HG03460 (cell line): Measurements from ENCODE around the gene ASB15.
"Not testable (repeated sequence)": the region's sequence is repeated elsewhere in the genome, so short reads cannot be mapped to it uniquely, and the experiment has no call there.

Experiments
- ATAC-seq: cut with Tn5 transposase; IDR thresholded peaks from one replicate; pipeline ENCODE4 v1.9.1; 2021; ENCODE audit not compliant: unreplicated experiment

The ASB15 gene

DNA sequence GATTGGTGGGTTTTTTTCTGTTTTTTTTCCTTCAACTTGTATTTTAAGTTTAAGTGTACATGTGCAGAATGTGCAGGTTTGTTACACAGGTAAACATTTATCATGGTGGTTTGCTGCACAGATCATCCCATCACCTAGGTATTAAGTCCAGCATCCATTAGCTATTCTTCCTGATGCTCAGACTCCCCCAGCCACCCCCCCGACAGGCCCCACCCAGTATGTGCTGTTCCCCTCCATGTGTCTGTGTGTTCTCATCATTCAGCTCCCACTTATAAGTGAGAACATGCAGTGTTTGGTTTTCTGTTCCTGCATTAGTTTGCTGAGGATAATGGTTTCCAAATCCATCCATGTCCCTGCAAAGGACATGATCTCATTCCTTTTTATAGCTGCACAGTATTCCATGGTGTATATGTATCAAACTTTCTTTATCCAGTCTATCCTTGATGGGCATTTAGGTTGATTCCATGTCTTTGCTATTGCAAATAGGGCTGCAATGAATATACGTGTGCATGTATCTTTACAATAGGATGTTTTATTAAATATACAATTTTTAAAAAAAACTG lies 32.5 kb downstream of the ASB15 start:
- not testable (repeated sequence) for ATAC-seq

DNA sequence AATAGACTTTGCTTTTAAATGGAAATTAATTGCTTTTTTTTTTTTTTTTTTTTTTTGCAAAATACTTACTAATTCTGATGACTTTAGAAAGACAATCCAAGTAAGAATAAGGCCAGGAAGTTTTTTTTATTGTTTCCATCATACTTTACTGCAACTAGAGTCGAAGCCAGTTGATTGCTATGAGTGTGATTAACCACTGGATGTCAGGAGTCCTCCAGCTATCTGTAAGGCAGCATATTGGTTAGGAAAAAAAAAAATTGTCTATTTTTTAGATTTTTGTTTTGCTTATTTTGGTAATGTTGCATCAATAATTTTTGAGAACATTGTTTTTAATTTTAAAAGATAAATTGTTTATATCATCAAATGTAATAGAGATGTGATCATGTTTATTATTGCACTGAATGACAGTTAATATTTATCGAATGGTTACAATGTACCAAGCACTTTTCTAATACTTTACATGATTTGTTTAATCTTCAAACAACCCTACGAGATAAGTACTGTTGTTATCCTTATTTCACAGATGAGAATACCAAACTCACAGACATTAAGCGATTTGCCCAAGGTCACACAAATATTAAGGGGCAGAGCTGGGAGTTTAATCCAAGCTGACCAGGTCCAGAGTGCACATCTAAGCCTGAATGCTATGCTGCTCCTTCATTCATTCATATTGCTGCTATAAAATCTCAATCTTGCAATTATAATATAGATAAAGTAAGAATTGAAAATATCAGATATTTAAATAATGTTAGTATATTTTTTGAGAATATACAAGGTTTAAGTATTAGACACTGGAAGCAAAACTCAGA lies 34.1 kb downstream of the ASB15 start:
- ATAC-seq = no peak

DNA sequence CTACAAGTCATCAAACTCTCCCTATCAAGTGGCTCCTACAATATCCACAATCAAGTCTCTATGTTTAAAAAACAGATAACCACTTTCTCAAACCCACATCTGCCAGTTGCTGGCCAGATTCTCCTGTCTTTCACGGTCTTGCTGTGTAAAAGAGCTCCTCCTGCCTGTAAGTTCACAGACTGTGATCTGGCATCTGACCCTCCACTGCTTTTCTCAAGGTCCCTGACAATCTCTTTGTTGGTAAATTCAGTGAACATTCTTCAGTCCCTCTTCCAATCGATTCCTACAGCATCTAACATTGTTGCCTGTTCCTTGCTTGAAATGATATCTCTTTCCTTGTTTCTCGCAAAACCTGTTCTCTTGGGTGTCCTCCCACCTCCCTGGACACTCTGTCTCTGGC lies 35.6 kb downstream of the ASB15 start:
- ATAC-seq = no peak

DNA sequence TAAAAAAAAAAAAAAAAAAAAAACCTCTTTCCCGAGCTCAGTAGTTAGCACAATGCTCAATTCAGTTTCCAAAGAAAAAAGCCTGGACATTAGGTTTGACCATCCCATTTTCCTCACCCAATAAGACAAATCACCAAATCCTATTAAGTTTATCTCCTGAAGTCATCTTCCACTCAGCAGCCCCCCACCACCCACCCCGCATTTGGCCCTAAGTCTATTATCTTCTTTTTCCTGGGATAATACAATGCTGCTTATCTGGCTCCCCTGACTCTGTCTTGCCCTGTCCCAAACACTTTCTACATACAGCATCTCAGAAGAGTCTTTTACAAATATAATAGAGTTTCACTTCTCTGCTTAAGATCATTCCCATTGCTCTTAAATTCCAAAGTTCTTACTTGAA lies 36.3 kb downstream of the ASB15 start:
- ATAC-seq = no peak

DNA sequence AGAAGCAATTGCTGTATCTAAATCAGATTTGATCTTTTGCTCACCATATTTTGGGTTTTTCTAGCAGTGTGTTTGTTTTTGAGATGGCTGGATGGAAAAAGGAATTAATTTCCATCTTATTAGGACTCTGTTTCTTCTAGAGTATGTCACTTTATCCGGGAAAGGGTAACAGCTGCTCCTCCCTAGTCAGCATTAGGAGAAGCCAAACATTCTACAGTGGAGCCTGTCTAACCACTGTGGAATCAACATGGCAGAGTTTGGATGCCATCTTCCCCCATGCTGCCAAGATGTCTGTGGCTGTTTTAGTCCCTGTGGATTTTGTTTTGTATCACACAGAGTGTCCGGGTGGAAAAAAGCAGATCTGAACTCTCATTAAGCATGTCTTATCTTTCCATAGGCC lies 38.0 kb downstream of the ASB15 start:
- no peak for ATAC-seq

DNA sequence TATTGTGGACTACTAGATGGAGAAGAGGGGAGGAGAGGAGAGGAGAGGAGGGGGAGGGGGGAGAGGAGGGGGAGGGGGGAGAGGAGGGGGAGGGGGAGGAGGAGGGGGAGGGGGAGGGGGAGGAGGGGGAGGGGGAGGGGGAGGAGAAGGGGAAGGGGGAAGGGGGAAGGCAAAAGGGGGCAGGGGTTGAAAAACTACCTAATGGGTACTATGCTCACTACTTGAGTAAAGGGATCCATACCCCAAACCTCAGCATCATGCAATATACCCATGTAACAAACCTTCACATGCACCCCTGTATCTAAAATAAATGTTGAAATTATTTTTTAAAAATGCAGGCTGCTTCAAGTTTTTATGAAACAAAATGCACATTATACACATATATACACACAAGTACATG lies 39.0 kb downstream of the ASB15 start:
- no peak for ATAC-seq

DNA sequence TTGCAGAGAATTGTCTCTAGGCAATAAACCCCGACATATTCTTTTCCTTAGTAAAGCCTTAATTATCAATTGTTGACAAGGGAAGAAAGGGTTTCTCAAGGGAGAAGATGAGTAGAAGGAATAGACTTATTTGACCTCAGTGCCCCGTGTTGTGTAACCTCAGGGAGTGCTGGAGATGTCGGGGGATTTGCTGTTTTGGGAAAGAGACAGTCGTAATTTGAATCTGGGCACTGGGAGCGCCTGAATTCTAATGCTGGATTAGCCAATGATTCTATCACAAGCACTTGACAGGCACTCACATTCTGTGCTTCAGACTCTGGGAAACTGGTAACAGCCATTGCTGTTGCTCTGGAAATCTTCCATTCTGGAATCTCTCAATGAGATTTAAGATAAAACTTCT lies 40.3 kb downstream of the ASB15 start:
- no peak for ATAC-seq

DNA sequence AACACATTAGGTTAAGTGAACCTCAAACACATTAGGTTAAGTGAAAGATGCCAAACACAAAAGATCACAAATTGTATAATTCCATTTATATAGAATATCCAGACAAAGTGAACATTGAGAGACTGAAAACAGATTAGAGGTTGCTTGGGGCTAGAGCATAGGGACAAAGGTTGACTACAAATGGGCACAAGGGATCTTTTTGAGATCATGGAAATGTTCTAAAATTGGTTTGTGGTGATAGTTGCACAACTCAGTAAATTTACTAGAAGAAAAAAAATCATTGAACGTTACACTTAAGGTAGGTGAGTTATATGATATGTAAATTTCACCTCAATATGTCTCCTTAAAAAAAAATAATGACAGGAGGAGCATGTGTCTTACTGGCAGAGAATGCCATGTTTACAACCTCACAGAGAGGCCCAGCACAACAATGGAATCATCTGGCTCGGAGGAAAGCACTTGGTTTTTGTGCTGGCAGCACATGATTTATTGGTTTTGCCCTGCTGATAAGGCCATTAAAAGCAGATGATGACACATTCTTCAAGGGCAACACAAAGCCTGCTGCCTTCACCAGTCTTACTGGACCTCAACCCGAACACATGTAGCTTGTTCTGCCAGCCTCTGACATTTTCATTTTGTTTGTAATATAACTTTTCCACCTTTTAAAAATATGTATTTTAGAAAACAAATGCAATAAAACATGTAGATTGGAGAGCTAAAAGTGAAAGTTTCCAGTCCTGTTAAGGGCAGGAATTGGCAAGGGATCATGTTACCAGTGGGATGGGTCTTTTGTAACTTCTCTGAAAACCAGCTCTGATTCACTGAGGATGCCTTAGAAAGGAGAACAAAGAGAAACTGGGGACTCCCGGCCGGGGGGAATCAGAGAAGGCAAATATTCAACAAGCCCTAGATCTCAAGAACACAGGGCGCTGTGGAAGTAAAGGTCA lies 42.1 kb downstream of the ASB15 start:
- ATAC-seq = no peak

DNA sequence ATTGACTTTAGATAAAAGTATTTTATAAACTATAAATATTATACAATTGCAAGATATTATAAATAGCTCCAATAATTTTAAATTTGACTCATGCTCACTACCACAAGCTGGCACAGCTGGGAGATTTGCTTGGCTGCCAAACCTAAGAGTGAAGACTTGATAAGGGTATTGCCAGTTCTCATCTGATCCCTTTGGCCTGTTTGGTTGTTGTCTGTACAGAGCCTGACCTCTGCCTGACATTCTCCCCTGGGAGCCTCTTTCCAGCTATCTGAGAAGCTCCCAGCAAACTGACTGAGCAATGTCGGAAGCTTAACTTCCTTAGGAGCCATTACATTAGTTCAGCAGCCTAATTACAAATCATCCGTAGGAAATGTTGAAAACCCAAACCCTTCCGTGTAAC lies 43.9 kb downstream of the ASB15 start:
- ATAC-seq = no peak

DNA sequence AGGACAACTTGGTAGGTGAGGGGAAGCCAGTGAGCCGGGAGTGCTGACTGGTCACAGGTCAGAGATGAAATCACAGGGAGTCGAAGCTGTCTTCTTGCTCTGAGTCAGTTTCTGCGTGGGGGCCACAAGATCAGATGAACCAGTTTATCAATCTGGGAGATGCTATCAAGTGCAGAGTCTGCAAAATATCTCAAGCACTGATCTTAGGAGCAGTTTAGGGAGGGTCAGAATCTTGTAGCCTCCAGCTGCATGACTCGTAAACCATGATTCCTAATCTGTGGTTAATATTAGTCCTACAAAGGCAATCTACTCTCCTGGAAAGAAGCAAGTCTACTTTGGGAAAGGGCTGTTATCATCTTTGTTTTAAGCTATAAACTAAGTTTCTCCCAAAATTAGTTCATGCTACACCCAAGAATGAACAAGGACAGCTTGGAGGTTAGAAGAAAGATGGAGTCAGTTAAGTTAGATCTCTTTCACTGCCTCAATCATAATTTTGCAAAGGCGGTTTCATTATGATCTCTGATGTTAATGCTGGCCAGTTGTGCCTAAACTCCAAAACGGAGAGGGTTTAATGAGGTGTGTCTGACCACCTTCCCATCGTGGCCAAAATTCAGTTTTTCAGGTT lies 45.6 kb downstream of the ASB15 start:
- no peak for ATAC-seq

DNA sequence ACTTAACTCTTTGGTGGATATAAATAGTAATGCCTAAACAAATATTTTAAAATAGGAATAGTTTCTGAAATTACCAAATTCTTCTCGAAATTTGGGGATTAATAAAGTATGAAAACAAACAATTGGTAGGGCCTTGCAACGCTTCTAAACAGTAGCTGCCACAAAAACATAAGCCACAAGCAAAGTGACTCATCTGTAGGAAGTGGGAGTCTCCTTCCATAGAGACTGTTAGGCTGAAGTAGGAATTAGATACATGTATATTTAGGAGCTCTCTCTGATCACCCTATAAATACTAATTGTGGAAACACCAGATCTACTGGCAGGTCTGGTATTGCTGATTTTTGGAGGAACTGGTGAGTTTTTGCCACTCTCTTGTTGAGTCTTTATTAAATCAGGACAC lies 48.3 kb downstream of the ASB15 start:
- no peak for ATAC-seq

DNA sequence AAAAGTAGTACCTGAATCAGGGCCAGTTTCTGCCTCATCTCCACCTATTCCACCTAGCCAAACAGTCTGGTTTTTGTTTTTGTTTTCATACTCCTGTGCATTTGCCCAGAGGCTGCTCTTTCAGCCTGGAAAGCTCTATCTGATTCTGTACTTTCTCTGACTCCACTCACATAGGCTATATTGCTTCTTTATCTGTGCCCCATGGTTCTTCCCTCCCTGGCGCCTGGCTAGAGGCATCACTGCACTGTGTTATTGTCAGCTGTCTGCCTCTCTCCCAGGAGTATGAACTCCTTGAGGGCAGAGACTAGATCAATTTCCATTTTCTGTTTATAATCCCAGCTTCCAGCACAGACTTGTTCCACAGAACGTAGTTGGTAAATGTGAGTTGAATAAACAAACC lies 49.0 kb downstream of the ASB15 start:
- no peak for ATAC-seq

DNA sequence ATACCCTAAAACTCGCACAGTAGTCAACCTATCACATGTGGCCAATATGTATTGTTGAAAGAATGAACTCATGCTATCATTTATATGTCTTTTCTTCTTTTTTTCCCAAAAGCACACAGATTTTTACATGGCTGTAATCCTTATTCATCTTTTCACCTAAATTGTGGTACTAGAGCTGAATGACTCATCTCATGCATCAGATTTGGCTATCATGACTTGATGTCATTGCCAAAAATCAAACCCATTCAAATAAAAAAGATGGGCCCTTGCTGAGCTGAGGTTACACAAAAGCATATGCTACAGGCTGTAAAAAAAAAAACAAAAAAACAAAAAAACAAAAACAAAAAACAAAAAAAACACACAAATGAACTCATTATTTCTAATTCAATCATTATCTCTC lies 50.8 kb downstream of the ASB15 start:
- no peak for ATAC-seq

DNA sequence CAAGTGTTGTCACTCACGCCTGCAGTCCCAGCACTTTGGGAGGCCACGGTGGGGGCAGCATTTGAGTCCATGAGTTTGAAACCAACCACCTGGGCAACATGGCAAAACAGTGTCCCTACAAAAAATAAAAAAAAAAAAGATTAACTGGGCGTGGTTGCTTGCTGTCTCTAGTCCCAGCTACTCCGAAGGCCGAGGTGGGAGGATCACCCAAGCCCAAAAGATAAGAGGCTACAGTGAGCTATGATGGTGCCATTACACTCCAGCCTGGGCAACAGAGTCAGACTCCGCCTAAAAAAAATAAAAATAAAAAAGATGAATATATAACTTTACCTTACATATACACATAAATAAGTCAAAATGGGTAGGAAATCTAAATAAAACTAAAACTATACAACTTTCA lies 51.5 kb downstream of the ASB15 start:
- no peak for ATAC-seq

DNA sequence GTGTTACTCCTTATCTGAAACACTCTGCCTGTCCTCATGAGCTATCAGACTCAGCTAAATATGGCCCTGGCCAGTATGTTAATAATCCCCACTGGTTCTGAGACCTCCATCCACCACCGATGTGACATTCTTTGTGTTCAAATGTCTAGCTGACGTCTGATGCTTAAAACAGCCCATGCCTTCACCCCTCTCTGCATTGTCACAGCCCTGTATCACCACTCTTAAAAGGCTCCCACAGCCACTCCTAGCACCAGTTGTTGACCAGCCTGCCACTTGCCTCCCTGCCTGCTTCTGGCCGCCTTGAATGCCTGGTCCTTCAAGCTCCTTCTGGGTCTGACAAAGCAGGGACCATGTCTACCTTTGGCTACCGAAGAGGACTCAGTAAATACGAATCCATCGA lies 54.0 kb downstream of the ASB15 start, which contains the start of gene LMOD2:
Gene LMOD2, plus strand, starts transcription at position 253 of the 400 bp plus-strand sequence. Its CDS starts 98 bp downstream, at position 351.
- ATAC-seq = no peak

DNA sequence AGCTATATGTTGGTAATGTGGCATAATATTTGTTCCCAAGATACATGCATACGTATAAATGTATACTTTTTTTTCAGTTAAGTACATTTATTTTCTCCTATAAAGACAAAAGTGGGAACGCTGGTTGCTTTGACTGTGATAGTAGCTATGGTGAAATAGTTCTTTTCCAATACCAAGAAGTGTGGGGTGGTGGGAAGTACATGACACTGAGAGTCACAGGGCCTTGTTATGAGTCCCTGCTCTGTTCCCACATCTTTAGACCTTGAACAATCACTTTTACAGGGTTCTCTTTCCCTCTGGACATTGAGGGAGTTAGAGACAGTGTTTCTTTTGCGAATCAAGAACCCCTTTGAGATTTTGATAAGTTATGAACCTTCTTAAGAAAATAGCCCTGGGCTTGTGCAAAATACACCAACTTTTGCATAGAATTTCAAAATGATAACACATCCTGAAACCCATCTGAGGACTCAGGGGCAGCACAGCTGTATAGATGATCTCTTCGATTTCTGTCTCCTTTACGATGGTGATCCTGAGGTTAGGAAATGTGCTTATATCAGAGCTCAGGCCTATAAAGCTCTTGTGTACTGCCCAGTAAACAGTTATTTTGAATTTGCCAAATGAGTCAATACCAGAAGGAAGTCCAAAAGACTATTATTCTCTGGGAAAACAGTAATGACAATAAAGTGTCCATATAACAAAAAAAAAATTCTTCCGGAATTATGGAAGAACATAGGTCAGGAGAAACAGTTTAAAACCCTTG lies 55.1 kb downstream of the ASB15 start:
- no peak for ATAC-seq

DNA sequence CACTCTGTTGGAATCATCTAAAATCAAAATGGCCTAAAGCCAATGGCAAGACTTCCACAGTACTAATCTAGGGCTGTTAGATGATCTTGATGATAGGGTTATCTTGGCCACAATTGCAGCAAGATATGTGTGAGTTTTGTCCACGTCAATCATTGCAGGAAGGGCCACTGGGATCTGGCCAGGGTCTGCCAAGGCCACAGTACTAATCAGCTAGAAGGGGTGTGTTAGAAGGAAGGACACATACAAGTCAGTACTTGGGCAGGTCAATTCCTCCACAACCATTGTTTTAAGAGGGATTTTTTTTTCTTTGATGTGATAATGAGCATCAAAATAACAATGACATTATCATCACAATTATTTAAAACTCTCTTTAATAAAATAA lies 55.7 kb downstream of the ASB15 start:
- no peak for ATAC-seq

DNA sequence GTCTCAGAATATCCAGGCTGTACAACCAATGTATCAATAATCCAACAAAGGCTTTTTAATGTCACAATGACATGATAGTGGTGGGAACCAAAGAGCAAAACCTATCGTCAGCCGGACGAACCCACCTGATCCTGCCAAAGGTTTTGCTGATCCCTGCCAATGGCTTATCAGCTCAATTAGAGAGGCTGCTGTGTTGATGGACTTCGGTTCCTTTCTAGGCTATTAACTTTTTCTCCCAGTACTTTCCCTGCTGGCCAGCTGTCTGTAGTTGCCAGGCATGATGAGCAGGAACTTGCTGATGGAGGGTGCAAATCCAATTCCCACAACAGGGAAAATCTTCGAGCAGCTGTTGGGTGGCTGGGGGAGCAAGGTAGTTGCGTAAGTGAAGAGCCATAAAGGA lies 56.4 kb downstream of the ASB15 start:
- no peak for ATAC-seq

DNA sequence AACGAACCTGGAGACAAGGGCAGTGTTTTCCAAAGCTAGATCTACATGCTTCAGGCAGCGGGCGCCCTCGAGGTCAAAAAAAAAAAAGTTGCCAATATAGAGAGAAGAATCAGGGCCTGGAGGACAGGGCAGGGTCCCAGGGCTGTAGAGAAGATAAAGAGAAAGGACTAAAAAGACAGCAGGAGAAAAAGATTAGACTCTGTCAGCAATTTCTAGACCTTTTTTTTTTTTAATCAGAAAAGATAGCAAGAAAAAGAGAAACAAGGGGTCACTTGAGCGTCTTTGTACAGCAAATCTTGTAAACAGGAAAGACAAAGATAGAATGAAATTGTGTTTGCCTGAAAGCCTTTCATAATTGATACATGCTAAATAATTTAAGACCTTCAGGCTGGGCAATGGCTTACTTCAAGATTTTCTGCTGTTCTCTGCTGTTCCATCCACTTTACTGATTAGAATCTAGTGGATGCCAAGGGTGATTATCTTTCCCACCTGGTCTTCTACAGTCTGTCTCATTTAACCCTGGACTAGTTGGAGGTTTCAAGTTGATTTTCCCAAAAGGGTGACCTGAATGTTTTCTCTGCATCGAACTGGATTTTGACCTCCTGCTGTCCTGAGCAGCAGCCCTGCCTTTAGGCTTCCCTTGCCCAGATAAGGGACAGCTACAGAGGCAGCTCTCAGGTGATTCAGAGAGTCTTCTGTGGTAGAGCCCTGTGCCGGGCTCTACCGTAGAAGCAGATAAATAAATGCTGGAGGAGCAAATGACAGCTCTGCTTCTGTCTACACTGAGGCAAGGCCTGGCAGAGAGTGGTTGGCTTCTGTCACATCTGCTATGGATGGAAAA lies 59.1 kb downstream of the ASB15 start:
- ATAC-seq = no peak

DNA sequence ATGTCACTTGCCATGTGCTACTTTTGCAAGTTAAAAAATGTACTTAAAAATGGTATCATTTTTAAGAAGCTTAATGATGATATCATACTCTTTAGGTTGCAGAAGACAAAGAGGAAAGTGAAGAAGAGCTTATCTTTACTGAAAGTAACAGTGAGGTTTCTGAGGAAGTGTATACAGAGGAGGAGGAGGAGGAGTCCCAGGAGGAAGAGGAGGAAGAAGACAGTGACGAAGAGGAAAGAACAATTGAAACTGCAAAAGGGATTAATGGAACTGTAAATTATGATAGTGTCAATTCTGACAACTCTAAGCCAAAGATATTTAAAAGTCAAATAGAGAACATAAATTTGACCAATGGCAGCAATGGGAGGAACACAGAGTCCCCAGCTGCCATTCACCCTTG lies 60.1 kb downstream of the ASB15 start:
- no peak for ATAC-seq
